Hematopoietic multipotent progenitor cell (in vitro differentiated cells): ENCODE results near the gene SP140. TPM values are rescaled to one million over a fixed set of nuclear protein-coding genes. Genes with fewer than 3 reads are reported as not detected.
A peak's percentile ranks its signal among the peaks of the same experiment; 100 is the strongest.
"Not testable (repeated sequence)": the region's sequence is repeated elsewhere in the genome, so short reads cannot be mapped to it uniquely, and the experiment has no call there.

Experiments used
- DNase-seq, 3 donors: peaks; one replicate each; pipeline ENCODE4 v3.0.0-alpha.2; 2011 to 2015; ENCODE audit warnings: low read depth in 2 of 3, low spot score in 2 of 3
- total RNA-seq: library from RNA; depleted of rRNA; stranded (reverse); fragments of >200 nt; gene quantifications from one replicate; pipeline ENCODE4 v1.2.3, GENCODE V29; 2012

Gene SP140
- total RNA-seq, 1 donor = 1.3 TPM

- DNase-seq = no peak
Observed at GRCh38 chr2:230324503-230324902, 99.0 kb downstream of the SP140 start.

DNA sequence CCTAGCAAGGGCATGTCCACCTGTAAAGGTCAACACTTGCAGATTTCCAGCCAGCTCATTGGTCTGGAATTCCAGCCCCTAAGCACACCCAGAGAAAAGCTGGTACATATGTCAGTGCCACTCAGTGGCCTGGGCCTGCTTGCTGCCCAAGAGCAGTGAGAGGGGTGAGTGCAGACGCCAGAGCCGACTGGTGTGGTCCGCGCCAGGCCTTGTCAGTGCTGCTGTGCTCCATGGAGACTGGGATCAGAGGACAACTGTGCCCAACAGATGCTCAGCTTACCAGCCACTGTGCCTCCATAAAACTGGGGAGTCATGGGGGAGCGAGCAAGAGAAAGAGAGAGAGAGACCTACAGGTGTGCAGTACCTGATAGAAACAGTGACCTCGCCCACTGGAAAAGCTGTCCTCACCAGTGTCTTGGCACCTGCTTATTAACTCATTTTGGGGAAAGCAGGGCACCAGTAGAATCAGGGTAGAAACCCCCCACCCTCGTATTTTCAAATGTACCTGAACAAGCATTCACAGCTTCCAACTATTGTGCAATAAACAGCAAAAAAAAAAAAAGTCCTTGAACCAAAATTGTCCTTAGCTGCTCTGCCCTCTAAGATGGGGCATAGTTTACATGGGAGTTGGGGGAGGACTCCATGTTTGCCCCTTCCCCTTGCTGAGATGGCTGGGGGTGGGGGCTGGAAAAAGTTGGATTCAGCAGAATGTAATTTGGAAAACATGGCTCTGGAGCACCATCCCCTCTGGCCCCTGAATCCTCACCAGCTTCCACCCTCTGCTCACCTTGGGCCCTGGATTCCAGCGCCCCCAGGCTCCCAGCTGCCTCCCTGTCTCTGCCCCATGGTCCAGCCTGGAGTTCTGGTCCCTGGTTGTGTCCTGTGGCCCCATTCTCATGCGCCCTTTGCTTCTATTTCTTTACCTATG, 100.0 kb downstream of the SP140 start:
- no peak for DNase-seq

- peak; percentile 47 to 85 (median 82) for DNase-seq
Observed at GRCh38 chr2:230326453-230327417, 101.2 kb downstream of the SP140 start, which contains the start of gene SP140L. SP140L (plus strand) TSS chr2:230327193; CDS start chr2:230327270, 77 bp downstream.

- peak in 1 of 3 donors; percentile 36 for DNase-seq
Observed at GRCh38 chr2:230327418-230328154, 102.0 kb downstream of the SP140 start.

- no peak for DNase-seq
Observed at GRCh38 chr2:230328155-230328458, 102.6 kb downstream of the SP140 start.

GRCh38 chr2:230329946-230330605, 104.5 kb downstream of the SP140 start:
- no peak for DNase-seq

DNA sequence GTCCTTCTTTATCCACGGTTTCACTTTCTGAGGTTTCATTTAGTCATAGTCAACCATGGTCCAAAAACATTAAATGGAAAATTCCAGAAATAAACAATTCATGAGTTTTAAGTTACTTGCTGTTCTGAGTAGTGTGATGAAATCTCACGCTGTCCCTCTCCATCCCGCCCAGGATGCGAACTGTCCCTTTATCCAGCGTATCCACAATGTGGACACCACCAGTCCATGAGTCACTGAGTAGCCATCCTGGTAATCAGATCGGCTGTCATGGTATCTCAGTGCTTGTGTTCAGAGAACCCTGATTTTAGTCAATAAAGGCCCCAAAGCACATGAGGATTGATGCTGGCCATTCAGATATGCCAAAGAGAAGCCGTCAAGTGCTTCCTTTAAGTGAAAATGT, 105.2 kb downstream of the SP140 start:
- no peak for DNase-seq

GRCh38 chr2:230335461-230335863, 109.9 kb downstream of the SP140 start:
- peak in 1 of 3 donors; percentile 13 for DNase-seq

- peak in 1 of 3 donors; percentile 15 for DNase-seq
Observed at GRCh38 chr2:230335864-230336506, 110.4 kb downstream of the SP140 start.

- DNase-seq = not testable (repeated sequence)
Observed at GRCh38 chr2:230341936-230342528, 116.5 kb downstream of the SP140 start.

DNA sequence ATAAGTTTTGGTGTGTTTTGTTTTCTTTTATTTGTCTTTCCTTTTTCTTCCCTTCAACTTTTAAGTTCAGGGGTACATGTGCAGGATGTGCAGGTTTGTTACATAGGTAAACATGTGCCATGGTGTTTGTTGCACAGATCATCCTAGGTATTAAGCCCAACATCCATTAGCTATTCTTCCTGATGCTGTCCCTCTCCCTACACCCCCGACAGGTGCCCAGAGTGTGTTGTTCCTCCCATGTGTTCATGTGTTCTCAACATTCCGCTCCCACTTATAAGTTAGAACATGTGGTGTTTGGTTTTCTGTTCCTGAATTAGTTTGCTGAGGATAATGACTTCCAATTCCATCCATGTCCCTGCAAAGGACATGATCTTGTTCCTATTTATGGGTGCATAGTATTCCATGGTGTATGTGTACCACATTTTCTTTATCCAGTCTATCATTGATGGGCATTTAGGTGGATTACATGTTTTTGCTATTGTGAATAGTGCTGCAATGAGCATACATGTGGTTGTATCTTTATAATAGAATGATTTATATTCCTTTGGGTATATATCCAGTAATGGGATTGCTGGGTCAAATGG, 117.6 kb downstream of the SP140 start:
- DNase-seq = not testable (repeated sequence)

- no peak for DNase-seq
Observed at GRCh38 chr2:230343747-230344146, 118.2 kb downstream of the SP140 start.

DNA sequence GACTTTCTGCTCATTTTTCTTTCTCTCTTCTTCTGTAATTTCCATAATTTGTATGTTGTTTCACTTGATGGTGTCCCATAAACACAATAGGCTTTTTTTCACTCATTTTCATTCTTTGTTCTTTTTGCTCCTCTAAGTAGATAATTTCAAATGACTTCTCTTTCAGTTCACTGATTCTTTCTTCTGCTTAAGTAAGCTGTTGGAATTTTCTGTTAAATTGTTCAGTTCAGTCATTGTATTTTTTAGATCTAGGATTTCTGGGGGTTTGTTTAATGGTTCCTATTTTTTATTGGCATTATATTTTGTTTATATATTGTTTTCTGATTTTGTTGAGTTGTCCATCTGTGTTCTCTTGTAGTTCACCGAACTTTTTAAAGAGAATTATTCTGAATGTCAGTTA, 120.9 kb downstream of the SP140 start:
- no peak for DNase-seq

GRCh38 chr2:230346921-230347533, 121.5 kb downstream of the SP140 start:
- DNase-seq = no peak

- no peak for DNase-seq
Observed at GRCh38 chr2:230347659-230348305, 122.2 kb downstream of the SP140 start.

GRCh38 chr2:230348787-230349186, 123.3 kb downstream of the SP140 start:
- DNase-seq = no peak

- DNase-seq = no peak
Observed at GRCh38 chr2:230356084-230356483, 130.5 kb downstream of the SP140 start.

DNA sequence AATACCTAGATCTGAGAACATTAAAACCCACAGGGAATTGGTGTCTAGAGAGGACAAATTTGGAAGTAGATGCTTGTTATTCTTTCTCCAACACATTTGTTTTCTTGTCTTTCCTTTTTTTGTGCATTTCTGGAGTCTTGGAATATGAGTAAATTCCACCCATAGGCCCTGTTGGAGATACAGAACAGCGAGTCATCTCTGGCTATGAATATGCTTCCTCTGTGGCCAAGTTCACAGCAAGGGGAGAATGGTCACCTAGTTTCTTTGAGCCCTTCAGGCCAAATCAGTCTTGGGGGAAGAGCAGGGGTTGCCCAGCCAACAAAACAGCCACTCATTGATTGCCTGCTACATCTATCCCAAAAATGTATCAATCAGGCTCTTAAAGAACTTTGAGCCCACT, 132.8 kb downstream of the SP140 start:
- no peak for DNase-seq
